Activated CD4-positive, alpha-beta T cell treated with anti-CD3 and anti-CD28 coated beads, Interleukin-2, amount 50 U/mL, for 16 hours (primary cell): ENCODE data around the gene CMC4.

Experiments used
- DNase-seq: peaks from one replicate; pipeline ENCODE4 v3.0.0-alpha.2; 2020

Gene CMC4, protein sequence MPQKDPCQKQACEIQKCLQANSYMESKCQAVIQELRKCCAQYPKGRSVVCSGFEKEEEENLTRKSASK

DNA sequence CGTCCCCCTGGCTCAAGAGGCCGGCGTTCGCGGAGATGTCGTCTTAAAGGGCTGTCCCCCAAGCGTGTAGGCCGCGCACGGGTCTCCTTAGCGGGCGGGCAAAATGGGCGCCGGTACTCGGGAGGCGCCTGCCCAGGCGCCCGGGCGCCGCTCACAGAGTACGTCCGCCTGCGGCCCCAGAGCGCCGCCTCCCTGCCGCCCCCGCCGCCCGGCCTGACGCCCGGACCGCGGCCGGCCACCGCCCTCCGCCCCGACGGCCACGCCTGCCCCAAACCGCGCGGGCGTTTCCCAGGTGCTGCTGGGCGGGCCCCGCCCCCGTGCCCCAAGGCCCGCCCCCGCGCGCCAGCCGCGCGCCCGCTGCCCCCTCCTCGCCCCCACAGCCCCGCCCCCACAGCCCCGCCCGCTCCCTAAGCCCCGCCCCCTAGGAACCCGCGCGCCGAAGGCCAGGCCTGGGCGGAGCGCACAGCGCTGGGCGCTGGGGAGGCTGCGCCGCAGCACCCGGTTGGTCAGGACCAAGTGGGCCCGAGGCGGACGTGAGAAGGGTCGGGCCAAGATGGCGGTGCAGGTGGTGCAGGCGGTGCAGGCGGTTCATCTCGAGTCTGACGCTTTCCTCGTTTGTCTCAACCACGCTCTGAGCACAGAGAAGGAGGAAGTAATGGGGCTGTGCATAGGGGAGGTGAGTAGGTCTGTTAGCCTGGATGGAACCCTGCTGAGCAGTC, at the start of gene CMC4, which contains the start of the genes BRCC3 and MTCP1:
Gene CMC4 (minus strand): TSS at position 162 of the 719 bp plus-strand sequence. CDS start 7,113 bp downstream, outside the sequence.
Gene BRCC3 (plus strand): TSS at position 534 of the 719 bp plus-strand sequence. CDS start 20 bp downstream, at position 554.
Gene MTCP1 (minus strand): TSS at position 162 of the 719 bp plus-strand sequence. CDS start 5,126 bp downstream, outside the sequence.
- DNase-seq, result peak; percentile 83

- DNase-seq, result no peak
These were observed 44.4 kb upstream of the CMC4 start for GRCh38 chrX:155115174-155115819.

- no peak for DNase-seq
These were observed 42.2 kb upstream of the CMC4 start for GRCh38 chrX:155113097-155113496.

DNA sequence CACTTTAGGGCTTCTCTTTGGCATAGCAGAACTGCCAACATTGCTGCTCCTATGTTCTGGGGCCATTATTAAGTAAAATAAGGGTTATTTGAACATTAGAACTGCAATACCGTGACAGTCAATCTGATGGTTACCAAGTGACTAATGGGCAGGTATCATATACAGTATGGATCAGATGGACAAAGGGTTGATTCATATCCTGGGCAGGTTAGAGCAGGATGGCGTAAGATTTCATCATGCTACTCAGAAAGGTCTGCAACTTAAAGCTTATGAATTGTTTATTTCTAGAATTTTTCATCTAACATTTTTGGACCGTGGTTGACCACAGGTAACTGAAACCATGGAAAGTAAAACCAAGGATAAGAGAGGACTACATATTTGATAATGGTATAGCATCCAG, 41.2 kb upstream of the CMC4 start:
- no peak for DNase-seq

- peak; percentile 6 for DNase-seq
These were observed 37.5 kb upstream of the CMC4 start for GRCh38 chrX:155108427-155108826.

DNA sequence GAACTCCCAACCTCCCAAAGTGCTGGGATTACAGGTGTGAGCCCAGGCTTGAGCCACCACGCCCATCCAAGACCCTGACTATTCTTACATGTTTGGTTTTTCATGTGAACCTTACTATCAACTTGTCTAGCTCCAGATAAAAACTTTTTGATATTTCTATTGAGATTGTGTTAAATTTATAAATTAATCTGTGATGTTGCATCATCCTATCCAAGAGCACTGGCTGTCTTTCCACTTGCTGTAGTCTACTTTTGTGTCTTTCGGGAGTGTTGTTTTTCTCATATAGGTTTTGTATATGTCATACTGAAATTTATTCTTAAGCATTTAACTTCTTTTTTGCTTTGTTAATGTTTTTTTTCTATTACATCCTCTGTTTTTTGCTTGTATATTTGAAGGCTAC, 35.0 kb upstream of the CMC4 start:
- no peak for DNase-seq

- DNase-seq, result peak; percentile 41
These were observed 23.6 kb upstream of the CMC4 start for GRCh38 chrX:155094468-155095061.

GRCh38 chrX:155086961-155087735, 16.2 kb upstream of the CMC4 start:
- DNase-seq, result no peak

- peak; percentile 44 for DNase-seq
These were observed 15.4 kb upstream of the CMC4 start for GRCh38 chrX:155086202-155086840.

DNA sequence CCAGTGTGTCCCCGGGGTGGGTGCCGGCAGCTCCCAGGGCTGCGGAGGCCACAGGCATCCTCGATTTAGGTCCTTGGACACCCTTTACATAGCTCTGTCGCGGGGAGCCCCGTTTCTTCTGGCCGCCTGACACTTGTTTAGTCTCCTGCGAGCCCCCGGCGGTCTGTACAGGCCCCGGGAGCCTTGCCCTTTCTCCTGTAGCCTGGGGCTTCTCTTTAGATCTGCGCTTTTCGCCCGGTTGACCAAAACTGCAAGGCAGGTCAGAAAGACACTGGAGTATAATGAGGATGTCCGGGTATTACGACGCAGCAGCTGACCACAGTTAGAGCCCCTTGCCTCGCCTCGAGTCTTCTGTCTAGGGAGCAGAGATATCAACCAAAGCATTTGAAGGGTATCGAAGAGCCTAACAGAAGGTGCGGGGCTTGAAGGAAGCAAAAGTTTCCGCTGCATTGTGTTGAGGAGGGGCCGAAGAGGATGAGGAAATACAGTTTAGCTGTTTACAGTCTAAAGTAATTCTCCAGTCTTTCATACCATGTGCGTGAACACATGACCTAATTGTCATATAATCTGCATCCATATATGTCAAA, 851 bp upstream of the CMC4 start:
- no peak for DNase-seq

DNA sequence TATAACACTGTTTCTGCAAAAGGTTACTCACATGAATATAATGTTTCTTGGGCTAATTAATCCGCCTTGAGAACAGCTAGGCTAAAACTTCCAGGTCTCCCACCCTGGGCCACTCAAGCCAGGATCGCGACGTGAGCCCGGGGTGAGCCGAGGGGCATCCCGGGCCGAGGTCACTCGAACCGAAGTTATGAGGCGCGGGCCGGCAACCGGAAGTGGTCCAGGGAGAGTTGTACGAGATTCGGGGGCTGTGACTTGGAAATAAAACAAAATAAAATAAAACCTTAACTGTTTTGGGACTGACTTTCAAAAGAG, 317 bp downstream of the CMC4 start:
- no peak for DNase-seq

GRCh38 chrX:155070038-155070437, 898 bp downstream of the CMC4 start:
- no peak for DNase-seq

DNA sequence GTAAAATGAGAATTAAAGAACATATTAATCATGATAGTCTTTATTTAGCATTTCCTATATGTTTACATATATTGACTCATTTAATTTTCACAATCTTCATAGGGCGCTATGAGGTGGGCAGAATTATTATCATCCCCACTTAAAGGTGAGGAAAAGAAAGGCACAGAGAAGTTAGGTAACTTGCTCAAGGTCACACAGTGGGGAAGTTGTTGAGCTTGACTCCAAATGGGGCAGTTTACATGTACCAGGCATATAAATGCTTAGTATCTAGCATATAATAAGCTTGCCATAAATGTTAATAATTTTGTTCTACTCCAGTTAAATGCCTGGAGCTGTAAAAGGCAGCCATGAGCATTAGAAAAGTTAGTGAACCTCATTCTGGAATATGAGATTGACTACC, 1.5 kb downstream of the CMC4 start:
- no peak for DNase-seq

GRCh38 chrX:155068165-155068564, 2.8 kb downstream of the CMC4 start:
- DNase-seq, result no peak

DNA sequence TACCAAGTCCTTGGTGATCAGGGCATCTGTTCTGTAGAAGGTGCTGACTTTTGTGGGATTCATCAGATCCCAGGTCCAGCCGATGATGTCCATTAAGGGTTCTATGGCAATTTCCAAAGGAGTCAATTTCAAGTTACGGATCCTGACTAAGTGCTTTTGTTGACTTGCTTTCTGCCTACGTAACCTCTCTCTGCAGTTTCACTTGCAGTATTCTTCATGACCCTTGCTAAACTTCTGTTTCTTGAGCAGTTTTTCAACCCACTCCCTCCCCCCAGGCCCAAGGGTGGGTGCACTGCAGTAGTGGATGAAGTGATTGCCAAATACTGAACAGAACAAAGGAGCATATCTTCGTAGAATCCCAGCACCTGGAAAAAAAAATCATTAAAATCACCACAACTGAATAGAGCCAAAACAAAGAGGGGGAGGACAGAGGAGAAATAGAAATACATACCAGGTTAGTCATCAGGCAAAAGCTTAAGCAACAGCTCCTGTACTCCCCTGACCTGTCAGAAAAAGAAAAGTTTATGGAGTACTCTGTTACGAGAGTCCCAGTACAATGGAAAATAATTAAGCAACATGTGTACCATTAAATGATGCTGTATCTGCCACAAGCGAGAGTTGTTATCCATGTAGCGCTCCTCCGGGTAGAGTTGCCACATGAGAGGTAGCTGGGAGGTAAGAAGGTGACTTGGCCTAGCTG, 5.8 kb downstream of the CMC4 start:
- no peak for DNase-seq

DNA sequence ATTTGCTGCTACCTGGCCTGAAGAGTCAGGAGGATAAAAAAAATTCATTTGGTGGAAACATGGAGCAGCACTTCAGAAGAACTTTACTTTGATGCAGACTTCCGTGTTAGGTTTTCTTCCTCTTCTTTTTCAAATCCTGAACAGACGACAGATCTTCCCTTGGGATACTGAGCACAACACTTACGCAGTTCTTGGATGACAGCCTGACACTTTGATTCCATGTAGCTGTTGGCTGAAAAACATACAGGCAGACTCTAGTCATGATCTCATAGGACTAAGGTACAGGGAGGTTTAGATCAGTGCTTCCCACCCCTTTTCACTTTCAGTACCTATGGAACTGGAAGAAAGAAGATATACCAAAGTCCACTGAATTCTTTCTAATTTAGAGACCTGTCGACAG, 9.2 kb downstream of the CMC4 start:
- no peak for DNase-seq

- DNase-seq, result peak; percentile 58
These were observed 13.8 kb downstream of the CMC4 start for GRCh38 chrX:155056877-155057792.

DNA sequence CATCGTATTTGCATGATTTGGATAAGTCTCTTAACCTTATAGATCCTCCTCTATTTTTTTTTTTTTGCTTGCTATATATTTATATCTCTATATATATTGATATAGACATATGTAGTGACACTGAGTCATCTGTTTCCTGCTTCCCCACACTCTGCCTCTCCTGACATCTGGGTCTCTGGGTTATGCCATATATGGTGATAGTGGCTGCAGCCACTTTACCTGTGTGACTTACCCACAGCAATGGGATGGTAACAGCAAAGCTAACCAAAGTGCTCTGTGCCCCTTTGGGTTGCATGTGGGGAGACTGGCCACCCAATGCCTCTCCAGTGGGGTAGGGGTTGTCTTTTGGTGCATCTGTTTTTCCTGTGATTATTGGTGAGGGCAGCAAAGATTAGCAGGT, 14.5 kb downstream of the CMC4 start:
- peak; percentile 29 for DNase-seq

- DNase-seq, result no peak
These were observed 15.4 kb downstream of the CMC4 start for GRCh38 chrX:155055494-155055893.

DNA sequence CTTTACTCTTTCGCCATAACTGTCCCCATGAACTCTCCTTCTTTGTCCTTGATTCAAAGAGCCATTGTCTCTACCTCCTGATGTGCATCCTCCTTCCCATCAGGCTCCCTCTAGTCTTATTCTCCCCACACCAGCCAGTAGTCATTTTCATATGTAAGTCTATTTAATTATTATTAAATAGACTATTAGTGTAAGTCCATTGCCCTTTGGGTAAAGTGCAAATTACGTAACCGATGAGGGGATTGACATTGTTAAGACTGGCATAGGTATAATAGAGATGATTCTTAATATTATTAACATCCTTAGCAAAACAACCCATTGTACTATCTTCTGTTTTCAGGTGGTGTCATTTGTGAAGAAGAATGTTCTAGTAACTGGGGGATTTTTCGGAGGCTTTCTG, 16.7 kb downstream of the CMC4 start:
- DNase-seq, result no peak
